Measurements from ENCODE around the gene AEBP1. TPM values are rescaled to one million over a fixed set of nuclear protein-coding genes. Genes with fewer than 3 reads are reported as not detected.

The AEBP1 gene
- total and polyA plus RNA-seq, 2 experiments from 2014 or later, result 15.1 to 42.0 TPM

- Histone ChIP-seq H4K20me1 (replicated peaks; ENCODE audit: insufficient read depth) (no peaks in the 10 kb centered on the region; the same call in 1 of the 2 replicates), H2AFZ (no peak overlapping the region), H3K36me3 (ENCODE audit: insufficient read depth) (no peaks in the 10 kb centered on the region), H3K27ac (ENCODE audit: low read depth) (no peak overlapping the region), H3K4me1 (ENCODE audit: insufficient read depth) (no peaks in the 10 kb centered on the region), H3K9me2 (ENCODE audit: insufficient read depth) (no peaks in the 10 kb centered on the region), H3F3A (replicated peaks; ENCODE audit: low read depth) (no peaks in the 10 kb centered on the region; the same call in 1 of the 2 replicates), H3K4me3 (no peak overlapping the region), H3K79me2 (replicated peaks; ENCODE audit: insufficient read depth) (no peaks in the 10 kb centered on the region), H3K4me2 (no peak overlapping the region), H3K27me3 (ENCODE audit: insufficient read depth) (peaks cover 6% of the 10 kb centered on the region)
- Mint-ChIP-seq H3K27me3 (ENCODE audit: insufficient read depth, low read depth, poor library complexity) (peaks cover 20% of the 10 kb centered on the region), H3K4me3 (no peak overlapping the region), H3K27ac (no peak overlapping the region), H3K9me3 (no peaks in the 10 kb centered on the region), H3K4me1 (no peaks in the 10 kb centered on the region; the same call in 2 of the 3 replicates), H3K36me3 (ENCODE audit: low read depth) (peaks cover 30% of the 10 kb centered on the region)
- TF ChIP-seq REST (IDR thresholded peaks at IDR 0.05; ENCODE audit: unreplicated experiment) (no peak), CTCF (conservative IDR thresholded peaks at IDR 0.05; ENCODE audit: low read depth in 2 of 2) (no peak), EZH2phosphoT487 (IDR thresholded peaks at IDR 0.05; ENCODE audit: unreplicated experiment) (no peak), EZH2 (IDR thresholded peaks at IDR 0.05; ENCODE audit: low read depth, unreplicated experiment) (no peak), STAT1 (IDR thresholded peaks at IDR 0.05; ENCODE audit: unreplicated experiment) (no peak), CREB1 (CRISPR knock-in tag; IDR thresholded peaks at IDR 0.05; ENCODE audit: low read depth) (no peak), NANOG (IDR thresholded peaks at IDR 0.05; ENCODE audit: borderline replicate concordance) (no peak), POLR2AphosphoS5 (IDR thresholded peaks at IDR 0.05; ENCODE audit: low read depth) (no peak), ZNF462 (CRISPR knock-in tag; IDR thresholded peaks at IDR 0.05) (no peak), JUNB (IDR thresholded peaks at IDR 0.05; ENCODE audit: unreplicated experiment) (no peak), ZNF331 (CRISPR knock-in tag; IDR thresholded peaks at IDR 0.05; ENCODE audit: low read depth) (no peak), ZNF114 (CRISPR knock-in tag; IDR thresholded peaks at IDR 0.05) (no peak), ETS1 (IDR thresholded peaks at IDR 0.05) (no peak)
- DNase-seq (ENCODE audit: low spot score), result no peak
- ATAC-seq, result no peak
Observed at GRCh38 chr7:44074349-44074695, 29.8 kb upstream of the AEBP1 start.
